ENCODE data around the gene FCSK.

The FCSK gene

DNA sequence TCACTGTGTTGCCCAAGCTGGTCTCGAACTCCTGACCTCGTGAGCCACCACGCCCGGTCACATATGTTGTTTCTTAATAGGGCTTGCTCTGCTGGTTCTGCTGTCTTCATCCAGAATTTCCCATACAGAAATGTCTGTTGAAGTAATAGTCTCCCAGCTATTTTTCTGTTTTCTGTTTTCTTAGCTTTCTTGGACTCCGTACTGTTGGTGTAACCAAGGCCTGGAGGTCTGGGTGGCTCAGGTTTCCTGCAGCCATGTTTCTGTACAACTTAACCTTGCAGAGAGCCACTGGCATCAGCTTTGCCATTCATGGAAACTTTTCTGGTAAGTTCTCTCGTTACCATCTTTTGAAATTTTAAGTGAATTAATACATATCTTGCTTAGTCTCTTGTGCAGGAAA lies 72.0 kb downstream of the FCSK start:
- DNase-seq: no peak

DNA sequence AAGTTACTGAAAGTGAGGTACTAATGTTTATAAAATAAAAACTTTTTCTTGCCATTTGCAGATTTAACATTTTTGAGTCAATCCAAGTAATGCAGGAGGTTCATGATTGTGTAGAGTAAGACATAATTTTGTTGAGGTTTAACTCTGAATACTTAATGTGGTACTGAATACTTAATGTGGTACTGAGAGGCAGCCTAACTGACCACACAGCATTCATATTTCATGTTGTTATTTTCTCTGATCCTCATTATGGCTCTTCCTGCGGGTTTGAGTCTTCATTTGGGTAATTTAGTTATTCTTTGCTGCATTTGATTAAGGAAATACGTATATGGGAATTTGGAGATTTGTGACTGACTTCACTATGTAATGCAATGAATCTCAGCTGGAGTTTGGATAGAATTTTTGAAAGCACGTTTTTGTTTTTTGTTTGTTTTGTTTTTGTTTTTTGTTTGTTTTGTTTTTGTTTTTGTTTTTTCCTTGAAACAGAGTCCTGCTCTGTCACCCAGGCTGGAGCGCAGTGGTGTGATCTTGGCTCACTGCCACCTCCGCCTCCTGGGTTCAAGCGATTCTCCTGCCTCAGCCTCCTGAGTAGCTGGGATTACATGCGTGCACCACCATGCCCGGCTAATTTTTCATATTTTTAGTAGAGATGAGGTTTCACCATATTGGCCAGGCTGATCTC lies 73.1 kb downstream of the FCSK start:
- no peak for DNase-seq

DNA sequence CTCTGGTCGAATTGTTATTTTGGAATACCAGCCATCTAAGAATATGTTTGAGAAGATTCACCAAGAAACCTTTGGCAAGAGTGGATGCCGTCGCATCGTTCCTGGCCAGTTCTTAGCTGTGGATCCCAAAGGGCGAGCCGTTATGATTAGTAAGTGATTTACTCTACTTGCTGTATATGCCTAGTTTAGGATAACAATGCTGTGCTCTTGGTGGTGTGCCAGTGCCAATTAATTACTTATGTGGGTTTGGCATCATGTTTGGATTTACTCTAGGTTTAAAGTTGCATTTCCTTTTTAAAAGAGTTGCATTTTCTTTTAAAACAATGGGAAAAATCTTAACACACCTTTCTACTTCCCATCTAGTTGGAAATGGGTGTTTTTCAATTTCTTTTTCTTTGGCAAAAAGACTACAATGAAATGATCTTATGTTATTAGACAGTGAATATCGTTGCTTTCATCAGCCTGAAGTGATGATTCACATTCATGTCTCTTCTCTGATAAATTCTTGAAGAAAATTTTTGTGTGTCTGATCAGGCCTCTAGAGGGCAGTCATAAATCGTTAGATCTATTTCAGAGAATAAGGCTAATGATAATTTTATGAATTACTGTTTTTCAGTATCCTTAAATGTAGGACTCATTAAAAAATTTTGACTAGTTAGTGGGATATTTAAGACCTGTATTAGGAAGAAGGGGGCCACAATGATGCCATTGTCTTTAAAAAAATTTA lies 74.8 kb downstream of the FCSK start:
- DNase-seq: no peak
